CD4-positive, alpha-beta T cell treated with Interleukin-2 at 100 ng/mL for 4 hours (primary cell): ENCODE data around the gene PCSK9.

Experiments used
- DNase-seq: peaks from one replicate; pipeline ENCODE4 v3.0.0-alpha.2; 2020; ENCODE audit warnings: low spot score

The PCSK9 gene

DNA sequence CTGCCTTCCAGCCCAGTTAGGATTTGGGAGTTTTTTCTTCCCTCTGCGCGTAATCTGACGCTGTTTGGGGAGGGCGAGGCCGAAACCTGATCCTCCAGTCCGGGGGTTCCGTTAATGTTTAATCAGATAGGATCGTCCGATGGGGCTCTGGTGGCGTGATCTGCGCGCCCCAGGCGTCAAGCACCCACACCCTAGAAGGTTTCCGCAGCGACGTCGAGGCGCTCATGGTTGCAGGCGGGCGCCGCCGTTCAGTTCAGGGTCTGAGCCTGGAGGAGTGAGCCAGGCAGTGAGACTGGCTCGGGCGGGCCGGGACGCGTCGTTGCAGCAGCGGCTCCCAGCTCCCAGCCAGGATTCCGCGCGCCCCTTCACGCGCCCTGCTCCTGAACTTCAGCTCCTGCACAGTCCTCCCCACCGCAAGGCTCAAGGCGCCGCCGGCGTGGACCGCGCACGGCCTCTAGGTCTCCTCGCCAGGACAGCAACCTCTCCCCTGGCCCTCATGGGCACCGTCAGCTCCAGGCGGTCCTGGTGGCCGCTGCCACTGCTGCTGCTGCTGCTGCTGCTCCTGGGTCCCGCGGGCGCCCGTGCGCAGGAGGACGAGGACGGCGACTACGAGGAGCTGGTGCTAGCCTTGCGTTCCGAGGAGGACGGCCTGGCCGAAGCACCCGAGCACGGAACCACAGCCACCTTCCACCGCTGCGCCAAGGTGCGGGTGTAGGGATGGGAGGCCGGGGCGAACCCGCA is at the start of gene PCSK9:
TSS of gene PCSK9 (plus strand) at position 207 of the 741 bp plus-strand sequence. CDS start at position 497, 290 bp downstream.
- DNase-seq = no peak

DNA sequence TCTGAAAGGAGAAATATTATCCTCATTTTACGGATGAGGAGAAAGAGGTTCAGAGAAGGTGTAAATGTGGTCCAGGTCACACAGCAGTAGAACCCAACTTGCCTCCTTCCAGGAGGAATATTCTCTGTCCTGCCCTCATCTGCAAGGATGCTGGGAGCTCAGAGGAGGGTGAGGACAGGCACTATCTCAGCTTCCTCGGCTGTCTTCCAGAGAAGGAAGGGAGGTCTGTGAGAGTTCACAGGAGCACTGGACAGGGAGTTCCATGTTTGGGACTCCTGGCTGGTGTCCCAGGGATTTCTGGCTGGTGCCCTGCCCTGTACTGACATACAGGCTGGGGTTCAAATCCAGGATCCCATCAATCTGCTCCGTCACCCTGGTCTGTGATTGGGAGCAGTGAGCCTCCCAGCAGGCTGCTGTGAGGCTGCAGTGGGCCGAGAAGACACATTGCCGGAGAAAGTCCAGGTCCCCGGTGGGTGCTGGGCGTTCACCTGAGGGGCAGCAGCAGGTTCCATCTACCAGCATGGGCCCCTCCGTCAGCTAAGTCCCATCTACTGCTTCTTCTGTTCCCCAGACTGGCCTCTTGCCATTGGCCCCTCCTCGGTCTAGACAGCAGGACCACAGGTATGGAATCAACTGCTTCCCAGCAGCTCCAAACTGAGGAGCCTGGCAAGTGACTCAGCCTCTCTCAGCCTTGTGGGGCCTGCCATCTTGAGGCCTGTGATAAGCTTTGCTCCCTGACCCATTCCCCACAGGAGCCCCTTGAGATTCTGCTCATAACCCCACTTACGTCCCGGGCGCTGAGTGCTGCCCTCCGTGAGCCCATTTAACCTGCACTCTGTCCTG is 49.2 kb upstream of the PCSK9 start:
- no peak for DNase-seq

DNA sequence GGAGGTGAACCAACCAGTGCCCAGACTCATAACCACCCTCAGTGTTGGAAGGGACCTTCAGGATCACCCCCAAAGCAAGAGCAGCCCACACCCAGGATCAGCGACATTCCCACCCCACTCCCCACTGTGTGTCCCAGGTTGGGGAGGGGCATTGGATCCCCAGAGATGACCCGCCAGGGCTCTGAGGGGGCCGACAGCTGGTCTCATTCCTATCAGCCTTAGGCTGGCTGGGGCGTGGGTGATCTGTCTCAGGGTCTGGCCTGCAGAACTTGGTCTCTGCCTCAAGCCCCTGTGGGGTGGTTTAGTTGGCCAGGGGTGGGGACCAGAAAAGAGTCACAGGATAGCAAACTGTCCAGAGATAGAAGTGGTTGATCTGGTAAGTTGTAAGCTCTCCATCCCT is 48.4 kb upstream of the PCSK9 start:
- DNase-seq = no peak

DNA sequence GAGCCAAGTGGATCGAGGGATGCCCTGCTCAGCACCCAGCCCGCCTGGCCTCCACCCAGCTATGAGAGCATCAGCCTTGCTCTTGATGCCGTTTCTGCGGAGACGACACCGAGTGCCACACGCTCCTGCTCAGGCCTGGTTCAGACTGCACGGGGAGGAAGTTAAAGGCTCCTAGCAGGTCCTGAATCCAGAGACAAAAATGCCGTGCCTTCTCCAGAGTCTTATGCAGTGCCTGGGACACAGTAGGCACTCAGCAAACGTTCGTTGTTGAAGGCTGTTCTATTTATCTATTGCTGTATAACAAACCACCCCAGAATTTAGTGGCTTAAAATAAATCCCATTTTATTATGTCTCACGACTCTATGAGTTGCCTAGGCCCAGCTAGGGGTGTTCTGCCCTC is 47.4 kb upstream of the PCSK9 start:
- DNase-seq = no peak

DNA sequence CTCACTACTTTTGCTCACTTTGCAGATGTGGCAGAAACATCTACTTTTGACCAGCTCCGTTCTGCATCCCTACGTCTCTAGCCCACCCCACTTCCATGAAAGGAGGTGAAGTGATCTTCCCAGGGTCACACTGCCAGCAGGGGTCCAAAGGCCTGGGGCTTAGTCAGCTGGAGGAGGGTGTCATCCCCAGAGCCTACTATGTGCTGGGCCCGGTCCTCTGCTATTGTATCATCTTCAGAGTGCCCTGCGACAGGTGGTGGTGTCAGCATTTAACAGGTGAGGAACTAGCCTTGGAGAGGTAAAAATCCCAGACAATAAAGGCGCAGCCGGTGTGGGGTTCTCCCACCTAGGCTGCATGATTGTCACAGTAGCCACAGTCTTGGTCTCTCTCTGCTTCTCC is 46.2 kb upstream of the PCSK9 start:
- no peak for DNase-seq

DNA sequence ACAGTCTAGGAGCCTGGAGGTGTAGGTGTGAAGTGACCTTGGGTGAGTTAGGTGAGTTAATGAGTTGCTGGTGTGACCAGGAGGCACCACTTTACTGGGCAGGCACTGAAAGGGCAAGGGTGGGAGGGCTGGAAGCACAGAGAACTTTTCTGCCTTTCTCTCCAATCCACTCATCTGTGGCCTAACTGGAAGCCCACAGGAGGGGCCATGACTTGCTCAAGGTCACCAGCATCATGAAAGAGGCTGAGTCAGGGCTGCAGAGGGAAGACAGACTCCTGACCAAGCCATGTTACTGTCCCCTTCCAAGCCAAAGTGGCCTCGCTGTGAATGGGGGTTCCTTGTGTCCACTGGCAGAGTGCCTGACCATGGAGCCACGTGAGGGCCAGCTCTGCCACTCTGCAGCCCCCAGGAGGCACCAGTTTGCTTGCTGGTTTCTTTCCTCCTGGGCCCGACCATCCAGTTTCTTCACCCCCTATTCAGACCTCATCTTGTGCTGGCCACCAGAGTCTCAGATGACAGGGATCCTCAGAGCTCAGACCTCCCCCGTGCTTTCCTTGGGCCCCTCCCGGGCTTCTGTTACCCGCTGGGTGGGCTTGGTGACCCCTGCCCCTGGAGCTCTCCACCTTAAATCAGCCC is 44.9 kb upstream of the PCSK9 start:
- DNase-seq = no peak

DNA sequence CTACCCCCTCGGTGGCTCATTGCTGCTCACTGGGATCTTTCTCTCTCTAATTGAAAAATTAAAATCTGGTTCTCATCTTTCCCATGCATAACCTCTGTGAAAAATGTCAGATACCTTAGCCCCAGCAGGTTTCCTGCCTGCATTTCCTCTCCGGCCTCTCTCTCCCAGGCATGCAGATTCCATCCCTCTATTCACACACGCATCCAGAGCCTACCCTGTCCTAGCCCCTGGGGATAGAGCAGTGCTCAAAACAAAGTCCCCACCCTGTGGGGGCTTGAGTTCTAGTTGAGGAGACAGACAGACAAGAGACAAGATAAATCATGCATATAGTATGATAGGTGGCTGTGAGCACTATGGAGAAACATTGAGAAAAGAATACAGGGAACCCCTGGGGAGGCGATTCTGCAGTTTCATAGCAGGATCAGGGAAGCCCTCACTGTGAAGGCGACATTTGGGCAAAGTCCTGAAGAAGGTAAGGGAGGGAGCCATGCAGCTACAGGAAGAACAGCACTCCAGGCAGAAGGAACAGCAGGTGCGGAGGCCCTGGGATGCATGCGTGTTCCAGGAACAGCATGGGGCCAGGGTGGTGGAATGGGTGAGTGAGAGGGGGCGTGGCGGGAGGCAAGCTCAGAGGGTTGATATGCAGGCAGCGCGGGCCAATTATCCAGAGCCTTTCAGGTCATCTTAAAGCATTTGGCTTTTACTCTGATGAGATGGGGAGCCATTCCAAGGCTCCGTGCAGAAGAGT is 44.2 kb upstream of the PCSK9 start:
- no peak for DNase-seq

DNA sequence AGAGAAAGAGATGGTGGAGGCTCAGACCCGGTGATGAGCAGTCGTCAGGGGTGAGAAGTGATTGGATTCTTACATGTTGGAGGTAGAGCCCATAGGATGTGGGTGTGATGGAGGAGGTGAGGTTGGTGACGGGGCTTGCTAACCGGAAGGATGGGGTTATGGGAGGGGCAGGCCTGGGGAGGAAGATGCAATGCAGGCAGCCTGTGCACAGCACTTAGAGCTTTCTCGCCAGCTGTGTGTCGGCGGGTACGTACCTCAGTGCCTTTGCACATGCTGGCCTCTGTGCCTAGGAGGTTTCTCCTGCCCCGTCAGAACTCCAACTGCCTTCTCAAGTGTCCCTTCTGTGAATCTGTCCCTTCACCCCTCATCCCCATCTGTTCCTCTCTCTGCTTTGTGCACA is 43.5 kb upstream of the PCSK9 start:
- peak; percentile 44 for DNase-seq

DNA sequence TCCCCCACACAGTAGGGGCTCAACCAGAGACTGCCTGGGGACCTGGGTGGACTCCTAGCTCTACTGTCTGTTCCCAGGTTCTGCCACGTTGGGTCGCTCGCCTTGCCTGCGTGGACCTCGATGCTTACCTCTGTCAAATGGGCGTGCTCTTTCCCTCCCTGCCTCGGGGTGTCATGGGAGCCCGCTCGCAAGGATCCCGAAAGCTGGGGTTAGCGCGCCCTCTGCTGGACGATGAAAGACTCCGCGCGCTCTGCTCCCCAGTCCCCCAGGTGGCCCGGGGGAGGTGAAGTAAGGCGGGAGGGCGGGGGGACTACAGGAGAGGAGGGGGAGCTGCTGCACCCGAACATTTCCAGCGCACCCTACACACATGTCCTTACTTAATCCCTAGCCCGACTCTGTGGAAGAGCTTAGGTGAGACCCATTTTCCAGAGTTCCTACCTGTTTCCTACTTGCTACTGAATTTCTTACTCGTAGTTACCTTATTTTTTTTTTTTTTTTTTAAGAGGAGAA is 42.9 kb upstream of the PCSK9 start:
- DNase-seq = peak; percentile 82

DNA sequence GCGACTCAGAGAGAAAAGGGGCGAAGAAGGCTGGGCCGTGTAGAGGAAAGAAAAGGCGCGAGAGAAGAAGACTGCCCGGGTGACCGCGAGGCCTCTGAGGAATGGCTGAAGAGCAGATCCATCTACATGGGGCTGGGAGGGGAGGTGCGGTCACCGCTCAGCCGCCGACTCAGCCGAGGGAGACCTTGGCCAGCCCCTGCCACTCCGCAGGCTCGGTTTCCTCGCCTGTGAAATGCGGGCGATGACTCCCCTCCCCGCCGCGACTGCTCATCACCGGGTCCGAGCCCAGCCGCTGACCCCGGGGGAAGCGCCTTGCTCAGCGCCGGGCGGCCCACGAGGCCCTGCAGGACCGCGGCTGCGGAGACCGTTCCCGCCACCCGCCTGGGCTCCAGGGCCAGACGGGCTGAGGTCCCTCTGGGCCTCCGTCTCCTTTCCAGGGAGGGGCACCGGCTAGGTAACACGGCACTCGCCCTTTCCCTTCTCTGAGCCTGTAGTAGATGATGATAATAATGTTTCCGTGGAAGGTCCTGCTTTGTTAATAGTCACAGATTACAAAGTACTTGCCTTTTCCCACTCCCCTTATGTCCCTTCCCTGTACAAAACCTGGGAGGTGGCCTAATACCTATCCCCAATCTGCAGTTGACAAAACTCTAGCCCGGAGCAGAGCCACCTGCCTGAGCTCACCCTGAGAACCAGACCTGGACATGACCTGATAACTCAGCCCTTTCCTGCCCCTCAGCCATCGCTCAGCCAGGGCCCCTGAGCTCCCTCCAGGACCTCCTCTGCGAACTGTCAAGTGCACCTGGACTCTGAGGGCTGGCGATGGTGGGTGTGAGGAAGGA is 42.3 kb upstream of the PCSK9 start:
- no peak for DNase-seq

DNA sequence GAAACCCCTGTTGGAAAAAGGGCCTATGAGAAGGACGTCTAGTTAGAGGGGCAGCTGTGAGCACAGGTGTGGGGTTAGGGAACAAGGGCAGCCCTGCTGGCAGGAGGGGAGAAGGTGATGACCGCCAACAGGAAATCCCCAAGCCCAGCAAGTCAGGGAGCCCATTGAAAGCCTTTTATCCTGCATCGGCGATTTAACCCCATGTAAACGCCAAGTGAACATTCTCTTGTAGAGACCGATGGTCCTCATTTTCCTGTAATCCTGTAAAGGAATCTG is 41.7 kb upstream of the PCSK9 start:
- DNase-seq = no peak

DNA sequence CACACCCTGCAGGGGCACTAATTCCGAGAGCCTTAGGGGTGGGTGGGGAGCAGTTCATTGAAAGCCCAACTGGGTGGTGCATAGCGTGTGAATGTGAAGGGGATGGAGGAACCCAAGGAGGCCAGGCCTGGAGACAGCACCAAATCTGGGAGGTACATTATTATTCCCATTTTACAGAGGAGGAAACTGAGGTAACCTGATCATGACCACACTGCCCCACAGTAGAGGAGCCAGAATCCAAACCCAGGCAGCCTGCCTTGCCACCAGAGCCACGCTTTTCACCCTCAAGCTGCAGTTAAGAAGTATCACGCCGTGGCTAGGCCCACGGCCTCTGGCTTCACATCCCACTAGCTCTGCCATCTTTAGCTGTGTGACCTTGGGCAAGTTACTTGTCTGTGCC is 41.2 kb upstream of the PCSK9 start:
- no peak for DNase-seq

DNA sequence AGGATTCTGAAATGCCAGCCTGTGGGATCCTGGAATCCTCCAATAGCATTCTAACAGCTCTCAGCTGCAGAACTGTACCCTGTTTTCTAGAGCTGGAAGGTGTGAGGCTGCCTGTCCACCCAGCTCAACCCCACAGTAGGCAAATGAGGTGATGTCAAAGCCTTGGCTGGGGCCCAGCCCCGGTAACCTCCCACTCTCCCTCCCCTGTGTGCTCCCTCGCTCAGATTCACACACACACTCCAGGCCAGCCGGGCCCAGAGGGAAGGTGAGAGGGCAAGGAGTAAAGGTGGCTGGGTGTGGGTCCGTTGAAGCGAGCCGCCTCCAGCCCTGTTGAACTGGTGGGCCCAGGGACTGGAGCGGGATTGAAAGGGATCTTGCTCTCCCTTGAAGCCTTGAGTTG is 40.7 kb upstream of the PCSK9 start, which contains the start of gene BSND:
TSS of gene BSND (plus strand) at position 257 of the 400 bp plus-strand sequence. CDS start 254 bp downstream, outside the sequence.
- no peak for DNase-seq

DNA sequence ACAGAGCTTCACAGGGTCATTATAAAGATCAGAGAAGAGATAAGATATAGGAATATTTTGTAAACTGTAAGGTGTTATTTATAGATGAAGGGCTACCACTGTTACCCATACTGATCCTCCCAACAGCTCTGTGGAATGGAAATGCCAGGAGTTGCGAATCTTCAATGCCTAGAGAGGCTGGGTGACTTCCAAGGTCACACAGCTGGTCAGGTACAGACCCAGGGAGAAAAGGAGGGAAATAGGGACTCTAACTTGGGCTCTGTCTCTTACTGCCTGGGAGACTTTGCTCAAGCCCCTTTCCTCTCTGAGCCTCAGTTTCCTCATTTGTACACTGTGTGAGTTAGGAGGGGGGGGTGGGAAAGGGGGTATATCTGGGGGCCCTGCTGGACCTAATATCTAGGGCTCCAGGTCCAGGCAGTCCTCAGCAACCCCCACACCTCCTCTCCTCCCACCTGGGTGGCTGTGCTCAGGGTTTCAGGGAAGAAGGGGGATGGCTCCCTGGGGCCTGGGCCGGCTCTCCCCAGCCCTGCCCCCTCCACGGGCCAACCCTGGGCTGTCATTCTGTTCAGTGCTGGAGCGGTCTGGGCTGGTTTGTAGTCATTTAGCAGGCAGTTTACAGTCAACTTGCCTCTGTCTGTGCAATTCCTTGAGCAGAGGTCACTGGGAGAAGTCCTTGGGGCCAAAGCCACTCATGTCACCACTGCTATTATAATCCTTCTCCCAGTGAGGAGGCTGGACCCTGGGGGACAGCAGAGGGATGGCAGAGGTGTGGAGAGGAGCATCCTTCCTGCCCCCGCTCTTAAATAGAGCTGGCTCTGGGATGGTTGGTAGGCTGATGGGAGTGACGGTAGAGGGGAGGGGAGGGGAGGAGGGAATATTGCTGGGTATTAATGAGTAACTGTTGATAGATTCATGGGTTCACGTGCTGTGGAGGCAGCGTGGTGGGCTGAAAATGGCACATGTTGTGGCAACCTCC is 39.0 kb upstream of the PCSK9 start:
- no peak for DNase-seq

DNA sequence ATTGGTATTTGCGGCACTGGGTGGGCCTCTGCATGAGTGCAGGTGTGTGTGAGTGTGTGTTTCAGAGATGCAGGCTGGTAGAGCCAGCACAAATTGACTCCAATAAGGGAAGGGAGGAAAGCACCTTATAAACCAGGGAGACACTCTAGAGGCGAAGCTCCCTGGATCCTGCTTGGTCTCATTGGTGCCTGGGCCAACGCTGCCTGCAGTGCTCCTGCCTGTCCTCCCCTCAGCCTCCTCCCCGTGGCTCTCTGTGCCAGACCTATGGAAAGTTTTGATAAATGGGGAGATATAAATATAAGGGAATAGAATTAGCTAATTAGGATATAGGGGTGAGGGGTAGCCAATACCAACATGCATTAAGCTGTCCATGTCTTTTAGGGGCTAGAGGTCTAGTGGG is 38.0 kb upstream of the PCSK9 start:
- DNase-seq = no peak

DNA sequence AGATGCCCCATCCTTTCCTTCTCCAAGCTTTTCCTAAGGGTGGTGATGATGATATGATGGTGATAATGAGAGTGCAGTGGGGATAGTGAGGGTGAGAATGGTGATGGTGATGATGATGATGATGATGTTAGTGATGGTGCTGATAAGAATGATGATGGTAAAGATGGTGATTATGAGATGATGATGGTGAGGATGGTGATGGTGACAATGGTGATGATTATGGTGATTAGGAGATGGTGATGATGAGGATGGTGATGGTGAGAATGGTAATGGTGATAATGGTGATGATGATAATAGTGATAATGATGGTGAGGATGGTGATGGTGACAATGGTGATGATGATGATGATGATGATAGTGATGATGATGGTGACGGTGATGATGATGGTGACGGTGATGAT is 36.7 kb upstream of the PCSK9 start:
- no peak for DNase-seq

DNA sequence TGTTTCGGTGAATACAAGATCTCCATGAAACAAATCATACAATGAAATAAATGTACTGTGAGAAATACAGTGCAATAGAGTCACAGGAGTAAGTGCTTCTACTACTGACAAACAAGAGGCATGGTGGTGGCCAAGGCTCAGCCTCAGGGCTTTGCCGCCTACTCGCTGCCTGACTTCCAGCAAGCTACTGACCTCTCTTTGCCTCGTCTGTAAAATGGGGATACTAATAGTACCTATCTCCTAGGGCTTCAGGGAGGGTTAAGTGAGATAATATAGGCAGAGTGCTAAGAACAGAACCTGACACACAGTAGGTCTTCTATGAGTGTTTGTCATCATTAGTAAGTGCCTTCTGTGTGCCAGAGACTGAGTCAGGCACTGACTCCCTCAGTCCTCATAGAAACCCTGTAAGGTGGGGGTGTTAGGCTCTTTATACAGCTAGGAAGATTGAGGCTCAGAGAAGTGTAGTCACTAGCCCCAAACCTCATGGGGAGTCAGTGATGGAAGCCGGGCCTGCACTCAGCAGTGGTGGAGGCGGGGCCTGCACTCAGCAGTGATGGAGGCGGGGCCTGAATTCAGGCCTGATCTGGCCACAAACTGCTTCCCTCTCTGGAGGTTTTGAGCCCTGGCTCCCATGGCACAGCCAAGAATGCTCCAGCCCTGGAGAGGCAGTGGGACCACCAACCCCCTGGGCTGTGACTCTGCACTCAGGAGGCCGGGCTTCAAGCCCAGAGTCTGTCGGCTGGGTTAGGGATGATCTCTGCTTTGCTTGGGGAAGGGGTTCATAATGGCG is 33.8 kb upstream of the PCSK9 start:
- DNase-seq = no peak

DNA sequence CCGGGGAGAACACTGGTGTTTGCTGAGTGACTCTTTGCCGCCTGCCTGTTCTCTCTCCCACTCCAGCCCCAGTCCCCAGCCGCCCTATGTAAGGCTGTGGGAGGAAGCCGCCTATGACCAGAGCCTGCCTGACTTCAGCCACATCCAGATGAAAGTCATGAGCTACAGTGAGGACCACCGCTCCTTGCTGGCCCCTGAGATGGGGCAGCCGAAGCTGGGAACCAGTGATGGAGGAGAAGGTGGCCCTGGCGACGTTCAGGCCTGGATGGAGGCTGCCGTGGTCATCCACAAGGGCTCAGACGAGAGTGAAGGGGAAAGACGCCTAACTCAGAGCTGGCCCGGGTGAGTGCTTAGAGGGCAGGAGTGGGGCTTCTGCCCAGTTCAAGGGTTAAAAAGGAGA is 32.4 kb upstream of the PCSK9 start:
- DNase-seq = no peak

DNA sequence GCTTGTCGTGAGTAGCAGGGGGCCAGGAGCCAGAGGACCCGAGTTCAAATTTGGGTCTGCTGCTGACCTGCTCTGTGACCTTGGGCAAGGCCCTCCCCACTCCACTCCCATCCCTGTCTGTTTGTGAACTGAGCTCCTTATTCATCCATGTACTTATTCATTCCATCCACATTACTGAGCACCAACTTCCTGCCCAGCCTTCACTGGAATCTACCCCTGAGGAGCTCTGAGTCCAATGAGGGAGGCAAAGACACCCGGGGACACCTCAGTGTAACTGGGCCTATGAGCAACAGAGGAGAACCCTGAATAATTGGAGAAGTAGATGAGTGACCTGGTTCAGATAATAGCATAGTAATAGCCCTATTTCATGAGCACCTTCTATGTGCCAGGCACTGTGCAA is 31.7 kb upstream of the PCSK9 start:
- DNase-seq = no peak
